ENCODE results near the gene ZMYND19. TPM values are rescaled to one million over a fixed set of nuclear protein-coding genes. Genes with fewer than 3 reads are reported as not detected.
A peak's percentile ranks its signal among the peaks of the same experiment; 100 is the strongest.

The ZMYND19 gene
- total and polyA plus RNA-seq, 2 of the 8 experiments (the other 6 are each of a cell fraction or from before 2014, with no cell fraction given) = 42.4 to 58.7 TPM

GRCh38 chr9:137551264-137552021 is 38.9 kb downstream of the ZMYND19 start, which contains the start of gene MRPL41:
MRPL41 (plus strand) TSS chr9:137551879; CDS start chr9:137552082, 203 bp downstream.
- Histone ChIP-seq H3K27ac (ENCODE audit: low read depth, low read length) (peak within 1 kb of the TSS; percentile 53; the same call in 1 of the 2 replicates), H2AFZ (ENCODE audit: low read length) (no peak within 1 kb of the TSS)
- POLR2A ChIA-PET (ENCODE audit: partially characterized antibody) = interaction anchor here (0.7 to 2.8 kb wide), 9 partner anchors 8 to 160 kb away, joined by 3 to 16 read pairs (median 3); partner anchors contain the start of gene DPH7
- TF ChIP-seq KDM1A (IDR thresholded peaks at IDR 0.05; ENCODE audit: borderline replicate concordance, low read length) (no peak), CBX5 (IDR thresholded peaks at IDR 0.05; ENCODE audit: low read depth, low read length) (no peak)

More at GRCh38 chr9:137551264-137552021, 38.9 kb downstream of the ZMYND19 start, which contains the start of gene MRPL41:
- FAIRE-seq (no peak), DNase-seq (ENCODE audit: low read depth in 1 of 2, low spot score in 2 of 2) (peak; percentile 70 to 93)
- Histone ChIP-seq H3K23me2 (ENCODE audit: low read depth, low read length) (peaks cover 7% of the 10 kb centered on the region; the same call in 1 of the 2 replicates), H3K56ac (replicated peaks; ENCODE audit: insufficient read length, low read depth, low read length) (no peak within 1 kb of the TSS), H3K9ac (replicated peaks in 1 of 4; ENCODE audit: extremely low read depth in 1 of 4, low read depth in 3 of 4, low read length in 3 of 4) (peak within 1 kb of the TSS; percentile 69 to 88 (median 79)), H3K36me3 (ENCODE audit: control insufficient read depth in 2 of 4, insufficient read depth in 4 of 4, low read length in 3 of 4) (peaks cover 7 to 15% (median 10%) of the 10 kb centered on the region in 4 experiments; a peak in 5 of 8 replicates), H3K79me1 (ENCODE audit: low read depth, low read length) (peaks cover 5% of the 10 kb centered on the region; the same call in 1 of the 2 replicates), H3K4me2 (ENCODE audit: insufficient read depth in 1 of 2, low read depth in 2 of 2, low read length in 2 of 2) (peak within 1 kb of the TSS; percentile 78 to 90), H3K4me1 (replicated peaks in 1 of 4; ENCODE audit: control insufficient read depth in 3 of 4, insufficient read depth in 4 of 4, low read length in 3 of 4) (peaks cover 0 to 7% (median 1%) of the 10 kb centered on the region in 4 experiments; a peak in 3 of 7 replicates), H3K18ac (ENCODE audit: extremely low read depth, low read length) (peak within 1 kb of the TSS; percentile 6), H2BK15ac (ENCODE audit: low read length) (no peak within 1 kb of the TSS), H3K79me2 (ENCODE audit: control insufficient read depth in 1 of 2, insufficient read depth in 2 of 2, low read length in 2 of 2) (no peaks in the 10 kb centered on the region), H2BK12ac (ENCODE audit: low read depth, low read length) (no peak within 1 kb of the TSS), H4K8ac (ENCODE audit: extremely low read depth, insufficient read depth, low read length) (peak within 1 kb of the TSS; percentile 95), H3K27me3 (replicated peaks in 1 of 4; ENCODE audit: control insufficient read depth in 3 of 4, extremely low read depth in 1 of 4, insufficient read depth in 3 of 4, low read length in 3 of 4) (no peaks in the 10 kb centered on the region), H2BK120ac (replicated peaks; ENCODE audit: low read depth, low read length) (no peak within 1 kb of the TSS), H4K5ac (ENCODE audit: insufficient read length, low read depth, low read length) (peak within 1 kb of the TSS; percentile 36), H3K23ac (ENCODE audit: insufficient read length) (no peak within 1 kb of the TSS), H2BK20ac (ENCODE audit: low read length) (no peak within 1 kb of the TSS), H2BK5ac (ENCODE audit: low read depth, low read length) (no peak within 1 kb of the TSS), H3K14ac (ENCODE audit: insufficient read length) (no peak within 1 kb of the TSS), H4K20me1 (replicated peaks in 1 of 2; ENCODE audit: control insufficient read depth in 1 of 2, insufficient read depth in 2 of 2, low read length in 2 of 2) (peaks cover 4 to 6% of the 10 kb centered on the region in 2 experiments), H3K4ac (replicated peaks; ENCODE audit: insufficient read length, low read depth, low read length) (peak within 1 kb of the TSS; percentile 91), H2AK5ac (ENCODE audit: low read depth, low read length) (no peak within 1 kb of the TSS), H4K91ac (replicated peaks; ENCODE audit: insufficient read length, low read length) (peak within 1 kb of the TSS; percentile 65), H3K9me3 (ENCODE audit: insufficient read depth in 2 of 2, low read depth in 1 of 2, low read length in 1 of 2) (peaks cover 3 to 9% of the 10 kb centered on the region in 2 experiments; a peak in 2 of 4 replicates), H3K4me3 (ENCODE audit: extremely low read depth in 1 of 4, insufficient read depth in 2 of 4, low read depth in 3 of 4, low read length in 4 of 4) (peak within 1 kb of the TSS; percentile 63 to 79 (median 78))
- CTCF ChIA-PET (ENCODE audit: partially characterized antibody) = interaction anchor here (0.7 to 1.3 kb wide), 3 partner anchors 16 to 33 kb away, joined by 3 to 5 read pairs (median 4); no protein-coding TSS in a partner anchor
- WGBS, 2 experiments (ENCODE audit: extremely low coverage in 1 of 2, insufficient coverage in 1 of 2, insufficient read length in 1 of 2, insufficient replicate concordance in 2 of 2, low coverage in 1 of 2, low lambda C conversion rate in 2 of 2, missing lambda C conversion rate in 1 of 2) = 2% methylated on average over 41 of the region's 106 CpGs; no CpG with 5 or more reads in 1 of the 2 experiments

Measured in H1 (cell line).